HepG2 (cell line): ENCODE results near the gene TPRN. TPM values are rescaled to one million over a fixed set of nuclear protein-coding genes. Genes with fewer than 3 reads are reported as not detected.
A peak's percentile ranks its signal among the peaks of the same experiment; 100 is the strongest.

Experiments used
- AGO2 ChIP-seq: fragments of 200-400 bp; formaldehyde crosslinking; optimal IDR thresholded peaks from 2 replicates; pipeline ENCODE3; 2017; ENCODE audit warnings: mild to moderate bottlenecking, low read depth, low read length, moderate library complexity
- AKAP8 ChIP-seq: sonication (generic); formaldehyde crosslinking; IDR thresholded peaks from 2 replicates; pipeline ENCODE4 v1.5.1; 2020; ENCODE audit warnings: mild to moderate bottlenecking, missing genetic modification reagents
- BATF2 ChIP-seq: sonication (generic); formaldehyde crosslinking; IDR thresholded peaks from 2 replicates; pipeline ENCODE4 v1.8.0; 2022; ENCODE audit warnings: mild to moderate bottlenecking, missing genetic modification reagents, moderate library complexity
- GTF3A ChIP-seq: sonication (generic); formaldehyde crosslinking; conservative IDR thresholded peaks from 2 replicates; pipeline ENCODE4 v1.4.0; 2020; ENCODE audit warnings: mild to moderate bottlenecking, missing genetic modification reagents
- HNRNPLL ChIP-seq: fragments of 200-400 bp; formaldehyde crosslinking; IDR thresholded peaks from 2 replicates; pipeline ENCODE4 v1.6.1; 2017; ENCODE audit warnings: mild to moderate bottlenecking, low read depth, low read length; ENCODE audit not compliant: poor library complexity, severe bottlenecking
- ISL2 ChIP-seq: sonication (generic); formaldehyde crosslinking; IDR thresholded peaks from 2 replicates; pipeline ENCODE4 v1.5.0; 2020; ENCODE audit warnings: missing genetic modification reagents
- JUNB ChIP-seq: sonication (generic); formaldehyde crosslinking; IDR thresholded peaks from 2 replicates; pipeline ENCODE4 v1.8.0; 2022; ENCODE audit warnings: missing genetic modification reagents, mild to moderate bottlenecking, borderline replicate concordance
- MAZ ChIP-seq, 2 experiments: sonication (generic) in 1 of 2; formaldehyde crosslinking in 1 of 2; IDR thresholded peaks; 2 replicates each; pipeline versions ENCODE4 v1.5.0 to v1.6.1; 2012 to 2020; ENCODE audit warnings: low read depth in 2 of 2, mild to moderate bottlenecking in 2 of 2, borderline replicate concordance in 1 of 2, improper control_type of control experiment in 1 of 2, low read length in 1 of 2, missing genetic modification reagents in 1 of 2, moderate library complexity in 1 of 2
- PHF8 ChIP-seq: sonication (generic); formaldehyde crosslinking; IDR thresholded peaks from 2 replicates; pipeline ENCODE4 v1.5.0; 2020; ENCODE audit warnings: missing genetic modification reagents
- PITX1 ChIP-seq: sonication (generic); formaldehyde crosslinking; IDR thresholded peaks from 2 replicates; pipeline ENCODE4 v1.5.1; 2020; ENCODE audit warnings: mild to moderate bottlenecking, missing genetic modification reagents
- SRY ChIP-seq: sonication (generic); formaldehyde crosslinking; IDR thresholded peaks from 2 replicates; pipeline ENCODE4 v1.8.0; 2022; ENCODE audit warnings: mild to moderate bottlenecking, missing genetic modification reagents
- UBTF ChIP-seq: sonication (generic); formaldehyde crosslinking; IDR thresholded peaks from 2 replicates; pipeline ENCODE4 v1.4.0; 2020; ENCODE audit warnings: mild to moderate bottlenecking, missing genetic modification reagents
- ZBTB7A ChIP-seq: sonication (generic); formaldehyde crosslinking; IDR thresholded peaks from 2 replicates; pipeline ENCODE4 v1.8.0; 2022; ENCODE audit warnings: mild to moderate bottlenecking, missing genetic modification reagents
- ZBTB7B ChIP-seq: sonication (generic); formaldehyde crosslinking; IDR thresholded peaks from 2 replicates; pipeline ENCODE4 v1.4.0; 2020; ENCODE audit warnings: missing genetic modification reagents
- ZC3H13 ChIP-seq: sonication (generic); formaldehyde crosslinking; IDR thresholded peaks from 2 replicates; pipeline ENCODE4 v1.8.1; 2023; ENCODE audit warnings: mild to moderate bottlenecking, missing genetic modification reagents, moderate library complexity
- ZNF263 ChIP-seq: sonication (generic); formaldehyde crosslinking; IDR thresholded peaks from 2 replicates; pipeline ENCODE4 v1.4.0; 2020; ENCODE audit warnings: missing genetic modification reagents
- ZNF629 ChIP-seq: sonication (generic); formaldehyde crosslinking; conservative IDR thresholded peaks from 2 replicates; pipeline ENCODE4 v1.5.0; 2020; ENCODE audit warnings: missing genetic modification reagents
- ZNF75D ChIP-seq: sonication (generic); formaldehyde crosslinking; IDR thresholded peaks from 2 replicates; pipeline ENCODE4 v1.8.1; 2023; ENCODE audit warnings: missing genetic modification reagents, mild to moderate bottlenecking, borderline replicate concordance
- ZNF770 ChIP-seq: sonication (generic); formaldehyde crosslinking; IDR thresholded peaks from 2 replicates; pipeline ENCODE4 v1.5.0; 2020; ENCODE audit warnings: mild to moderate bottlenecking, missing genetic modification reagents
- ZNF777 ChIP-seq: sonication (generic); formaldehyde crosslinking; IDR thresholded peaks from 2 replicates; pipeline ENCODE4 v1.4.0; 2020; ENCODE audit warnings: missing genetic modification reagents
- polyA plus RNA-seq, 8 experiments: library from polyadenylated mRNA; depleted of rRNA in 3 of 8; stranded (reverse) in 7 of 8; unstranded in 1 of 8; fragments of >200 nt; fragmentation: Illumina TruSeq in 4 of 8; extraction: Trizol in 4 of 8; gene quantifications; 2 replicates each; pipeline versions ENCODE4 v1.2.1 to v1.2.3, GENCODE V29; 2011 to 2016; ENCODE audit warnings: low read depth in 4 of 8, missing spikeins in 1 of 8, mixed read lengths in 1 of 8; ENCODE audit not compliant: insufficient read depth in 1 of 8
- total RNA-seq, 5 experiments: library from RNA; depleted of rRNA; stranded (reverse); fragments of >200 nt; fragmentation: Illumina TruSeq; extraction: Trizol; gene quantifications; 2 replicates each; pipeline ENCODE4 v1.2.3, GENCODE V29; 2016; ENCODE audit warnings: low read depth in 1 of 5

TPRN gene
- total and polyA plus RNA-seq, 2 of the 13 experiments (the other 11 are each of a cell fraction or from before 2014, with no cell fraction given), result 10.1 to 19.2 TPM

GRCh38 chr9:137234055-137234697 lies 33.6 kb upstream of the TPRN start (continued):
- TF ChIP-seq ZBTB7B (CRISPR knock-in tag), result peak; percentile 31; the same call in 1 of the 2 replicates
- peak; percentile 16 for TF ChIP-seq HNRNPLL
- TF ChIP-seq AKAP8 (CRISPR knock-in tag), result peak; percentile 56; the same call in 1 of the 2 replicates
- TF ChIP-seq ZC3H13 (CRISPR knock-in tag), result peak; percentile 76
- TF ChIP-seq SRY, result 0 out of 2 replicates have a peak, but pooled peaks have one; percentile 25
- TF ChIP-seq ZBTB7A (CRISPR knock-in tag), result 0 out of 2 replicates have a peak, but pooled peaks have one; percentile 26
- no peak for TF ChIP-seq ZNF770 (CRISPR knock-in tag)
- no peak for TF ChIP-seq JUNB (CRISPR knock-in tag)
- TF ChIP-seq BATF2 (CRISPR knock-in tag), result no peak
- 0 out of 2 replicates have a peak, but pooled peaks have one; percentile 31 for TF ChIP-seq ZNF263 (CRISPR knock-in tag)
- peak; percentile 59; the same call in 1 of the 2 replicates for TF ChIP-seq UBTF (CRISPR knock-in tag)
- TF ChIP-seq PITX1, result 0 out of 2 replicates have a peak, but pooled peaks have one; percentile 24
- TF ChIP-seq GTF3A (CRISPR knock-in tag), result 0 out of 2 replicates have a peak, but pooled peaks have one; percentile 14
- TF ChIP-seq AGO2, result peak; percentile 38
- no peak for TF ChIP-seq ISL2
- 0 out of 2 replicates have a peak, but pooled peaks have one; percentile 15 for TF ChIP-seq PHF8 (CRISPR knock-in tag)
- no peak for TF ChIP-seq ZNF75D (CRISPR knock-in tag)
- TF ChIP-seq ZNF629, result 0 out of 2 replicates have a peak, but pooled peaks have one; percentile 14
- no peak for TF ChIP-seq MAZ (IDR thresholded peaks at IDR 0.05; ENCODE audit: borderline replicate concordance, low read depth, low read length)
- TF ChIP-seq MAZ (CRISPR knock-in tag; IDR thresholded peaks at IDR 0.05; ENCODE audit: low read depth), result peak; percentile 35; the same call in 1 of the 2 replicates
- TF ChIP-seq ZNF777 (CRISPR knock-in tag), result peak; percentile 70
- TF ChIP-seq, all 625 proteins: peak for 41
